Liver (tissue), 3 donors: ENCODE measurements around the gene GNG3.

Experiments used
- FOXA1 ChIP-seq: IDR thresholded peaks from 2 replicates; pipeline ENCODE4 v1.6.1; 2016; ENCODE audit warnings: antibody characterized with exemption
- HNF4A ChIP-seq, 2 donors: conservative IDR thresholded peaks; 2 replicates each; pipeline ENCODE4 v1.6.1; 2016; ENCODE audit warnings: antibody characterized with exemption in 2 of 2, mild to moderate bottlenecking in 2 of 2
- RAD21 ChIP-seq, 2 donors: IDR thresholded peaks; 2 replicates each; pipeline ENCODE4 v1.6.1; 2016; ENCODE audit warnings: antibody characterized with exemption in 2 of 2, mild to moderate bottlenecking in 2 of 2
- RXRA ChIP-seq, 2 donors: IDR thresholded peaks; 2 replicates each; pipeline ENCODE4 v1.6.1; 2017 to 2018; ENCODE audit warnings: antibody characterized with exemption in 2 of 2, mild to moderate bottlenecking in 1 of 2
- TAF1 ChIP-seq: conservative IDR thresholded peaks from 2 replicates; pipeline ENCODE4 v1.6.1; 2016; ENCODE audit warnings: antibody characterized with exemption, mild to moderate bottlenecking
- YY1 ChIP-seq: IDR thresholded peaks from 2 replicates; pipeline ENCODE4 v1.6.1; 2016; ENCODE audit warnings: antibody characterized with exemption, mild to moderate bottlenecking
- TF ChIP-seq, protein P1 (sequence below): IDR thresholded peaks from 2 replicates; pipeline ENCODE4 v1.6.1; 2016; ENCODE audit warnings: antibody characterized with exemption
- TF ChIP-seq, protein P2 (sequence below): fragments of 150-350 bp; IDR thresholded peaks from 2 replicates; pipeline ENCODE4 v1.5.1; 2017; ENCODE audit warnings: improper control_type of control experiment, low read depth, low read length; ENCODE audit not compliant: missing input control
- TF ChIP-seq, protein P3 (sequence below): IDR thresholded peaks from 2 replicates; pipeline ENCODE4 v1.6.1; 2016; ENCODE audit warnings: antibody characterized with exemption
- TF ChIP-seq, protein P4 (sequence below): IDR thresholded peaks from 2 replicates; pipeline ENCODE4 v1.6.1; 2016; ENCODE audit warnings: antibody characterized with exemption
- donor health status: healthy.
- donor health status: healthy.

DNA sequence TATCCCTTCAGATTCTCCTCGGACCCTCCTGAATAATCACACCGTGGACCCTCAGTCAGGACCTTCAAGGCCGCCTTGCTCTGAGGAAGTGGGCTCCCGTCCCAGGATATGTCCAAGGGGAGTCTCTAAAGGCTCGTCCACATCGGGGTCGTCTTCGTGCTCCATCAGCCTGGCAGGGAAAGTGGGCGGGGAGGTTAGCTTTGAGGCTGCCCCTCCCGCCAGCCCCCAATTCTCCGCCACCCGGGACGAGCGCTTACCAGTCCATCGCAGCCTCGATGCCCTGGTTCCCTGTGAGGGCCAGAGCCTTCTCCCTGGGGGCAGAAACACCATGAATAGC is 29.1 kb upstream of the GNG3 start:
- TF ChIP-seq, protein P1, sequence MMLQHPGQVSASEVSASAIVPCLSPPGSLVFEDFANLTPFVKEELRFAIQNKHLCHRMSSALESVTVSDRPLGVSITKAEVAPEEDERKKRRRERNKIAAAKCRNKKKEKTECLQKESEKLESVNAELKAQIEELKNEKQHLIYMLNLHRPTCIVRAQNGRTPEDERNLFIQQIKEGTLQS, result no peak
- TF ChIP-seq, protein P2, sequence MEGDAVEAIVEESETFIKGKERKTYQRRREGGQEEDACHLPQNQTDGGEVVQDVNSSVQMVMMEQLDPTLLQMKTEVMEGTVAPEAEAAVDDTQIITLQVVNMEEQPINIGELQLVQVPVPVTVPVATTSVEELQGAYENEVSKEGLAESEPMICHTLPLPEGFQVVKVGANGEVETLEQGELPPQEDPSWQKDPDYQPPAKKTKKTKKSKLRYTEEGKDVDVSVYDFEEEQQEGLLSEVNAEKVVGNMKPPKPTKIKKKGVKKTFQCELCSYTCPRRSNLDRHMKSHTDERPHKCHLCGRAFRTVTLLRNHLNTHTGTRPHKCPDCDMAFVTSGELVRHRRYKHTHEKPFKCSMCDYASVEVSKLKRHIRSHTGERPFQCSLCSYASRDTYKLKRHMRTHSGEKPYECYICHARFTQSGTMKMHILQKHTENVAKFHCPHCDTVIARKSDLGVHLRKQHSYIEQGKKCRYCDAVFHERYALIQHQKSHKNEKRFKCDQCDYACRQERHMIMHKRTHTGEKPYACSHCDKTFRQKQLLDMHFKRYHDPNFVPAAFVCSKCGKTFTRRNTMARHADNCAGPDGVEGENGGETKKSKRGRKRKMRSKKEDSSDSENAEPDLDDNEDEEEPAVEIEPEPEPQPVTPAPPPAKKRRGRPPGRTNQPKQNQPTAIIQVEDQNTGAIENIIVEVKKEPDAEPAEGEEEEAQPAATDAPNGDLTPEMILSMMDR, result no peak
- TF ChIP-seq HNF4A (conservative IDR thresholded peaks at IDR 0.05) (no peak), FOXA1 (no peak), YY1 (no peak), TAF1 (no peak), RXRA (IDR thresholded peaks at IDR 0.05) (no peak), RAD21 (IDR thresholded peaks at IDR 0.05) (no peak)
- TF ChIP-seq, protein P3, sequence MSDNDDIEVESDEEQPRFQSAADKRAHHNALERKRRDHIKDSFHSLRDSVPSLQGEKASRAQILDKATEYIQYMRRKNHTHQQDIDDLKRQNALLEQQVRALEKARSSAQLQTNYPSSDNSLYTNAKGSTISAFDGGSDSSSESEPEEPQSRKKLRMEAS, result no peak
- TF ChIP-seq, protein P4, sequence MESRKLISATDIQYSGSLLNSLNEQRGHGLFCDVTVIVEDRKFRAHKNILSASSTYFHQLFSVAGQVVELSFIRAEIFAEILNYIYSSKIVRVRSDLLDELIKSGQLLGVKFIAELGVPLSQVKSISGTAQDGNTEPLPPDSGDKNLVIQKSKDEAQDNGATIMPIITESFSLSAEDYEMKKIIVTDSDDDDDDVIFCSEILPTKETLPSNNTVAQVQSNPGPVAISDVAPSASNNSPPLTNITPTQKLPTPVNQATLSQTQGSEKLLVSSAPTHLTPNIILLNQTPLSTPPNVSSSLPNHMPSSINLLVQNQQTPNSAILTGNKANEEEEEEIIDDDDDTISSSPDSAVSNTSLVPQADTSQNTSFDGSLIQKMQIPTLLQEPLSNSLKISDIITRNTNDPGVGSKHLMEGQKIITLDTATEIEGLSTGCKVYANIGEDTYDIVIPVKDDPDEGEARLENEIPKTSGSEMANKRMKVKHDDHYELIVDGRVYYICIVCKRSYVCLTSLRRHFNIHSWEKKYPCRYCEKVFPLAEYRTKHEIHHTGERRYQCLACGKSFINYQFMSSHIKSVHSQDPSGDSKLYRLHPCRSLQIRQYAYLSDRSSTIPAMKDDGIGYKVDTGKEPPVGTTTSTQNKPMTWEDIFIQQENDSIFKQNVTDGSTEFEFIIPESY, result no peak
